NOMO-1 (cell line): Measurements from ENCODE around the gene ALDH1A2.
A peak's percentile ranks its signal among the peaks of the same experiment; 100 is the strongest.
"Not testable (repeated sequence)": the region's sequence is repeated elsewhere in the genome, so short reads cannot be mapped to it uniquely, and the experiment has no call there.

Experiments
- DNase-seq, 2 experiments: peaks; one replicate each; lab custom pipeline; 2025; ENCODE audit not compliant: unreplicated experiment in 2 of 2; lab: John Stamatoyannopoulos, UW

The ALDH1A2 gene

GRCh38 chr15:58002338-58003126 lies 63.0 kb downstream of the ALDH1A2 start:
- no peak for DNase-seq

DNA sequence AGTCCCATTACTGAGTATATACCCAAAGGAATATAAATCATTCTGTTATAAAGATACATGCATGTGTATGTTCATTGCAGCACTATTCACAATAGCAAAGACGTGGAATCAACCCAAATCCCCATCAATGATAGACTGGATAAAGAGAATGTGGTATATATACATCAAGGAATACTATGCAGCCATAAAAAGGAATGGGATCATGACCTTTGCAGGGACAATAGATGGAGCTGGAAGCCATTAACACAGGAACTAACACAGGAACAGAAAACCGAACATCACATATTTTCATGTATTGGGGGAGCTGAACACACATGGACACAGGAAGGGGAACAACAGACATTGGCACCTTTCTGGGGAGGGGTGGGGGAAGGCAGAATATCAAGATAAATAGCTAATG lies 65.8 kb downstream of the ALDH1A2 start:
- DNase-seq = not testable (repeated sequence)

DNA sequence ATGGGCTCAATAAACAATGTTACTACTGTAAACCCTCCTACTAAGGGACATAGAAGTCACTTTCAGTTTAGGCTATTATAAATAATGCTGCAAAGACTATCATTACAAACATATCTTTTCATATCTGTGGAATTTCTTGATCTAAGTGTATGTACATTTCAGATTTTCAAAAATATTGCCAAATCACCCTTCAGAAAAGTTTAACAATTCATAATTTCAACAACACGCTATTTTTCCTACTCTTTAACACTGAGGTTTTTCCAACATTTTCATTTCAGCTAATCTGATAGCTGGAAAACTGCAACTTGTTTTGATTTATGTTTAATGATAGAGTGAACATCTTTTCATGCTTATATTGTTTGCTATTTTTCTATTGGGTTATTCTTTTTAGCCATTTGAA lies 69.0 kb downstream of the ALDH1A2 start:
- DNase-seq = no peak

GRCh38 chr15:57994221-57995049 lies 71.1 kb downstream of the ALDH1A2 start:
- DNase-seq = no peak

DNA sequence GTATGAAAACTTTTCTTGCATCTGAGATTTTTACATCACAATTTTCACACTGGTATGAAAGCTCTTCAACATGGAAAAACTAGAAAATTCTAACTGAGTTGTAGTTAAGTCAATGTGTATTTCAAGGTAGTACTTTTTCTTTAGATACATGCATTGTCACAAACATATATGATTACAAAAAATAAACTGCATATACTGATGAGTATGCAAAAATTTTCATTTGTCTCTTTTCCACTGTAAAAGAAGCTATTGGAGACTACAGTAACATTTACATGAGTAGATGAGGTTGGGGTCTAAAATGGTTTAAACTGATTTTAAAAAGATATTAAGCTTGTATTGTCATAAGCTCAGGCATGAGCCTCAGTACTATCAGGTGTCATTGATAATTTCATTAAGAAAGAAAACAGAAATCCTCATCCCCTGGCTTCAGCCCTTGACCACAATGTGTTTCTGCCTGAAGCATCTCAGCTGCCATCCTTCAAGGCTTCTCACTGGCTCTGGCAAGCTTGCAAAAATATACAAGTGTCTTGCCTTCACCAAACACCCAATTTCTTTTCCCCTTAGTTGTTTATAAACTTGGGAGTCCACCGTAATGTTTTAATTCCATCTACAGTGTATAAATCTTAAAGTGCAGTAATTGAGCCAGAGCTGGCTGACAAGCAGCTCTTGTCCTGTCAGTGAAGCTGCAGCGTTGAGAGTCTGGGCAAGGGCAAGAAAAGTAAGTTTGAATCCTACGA lies 71.9 kb downstream of the ALDH1A2 start:
- no peak for DNase-seq

DNA sequence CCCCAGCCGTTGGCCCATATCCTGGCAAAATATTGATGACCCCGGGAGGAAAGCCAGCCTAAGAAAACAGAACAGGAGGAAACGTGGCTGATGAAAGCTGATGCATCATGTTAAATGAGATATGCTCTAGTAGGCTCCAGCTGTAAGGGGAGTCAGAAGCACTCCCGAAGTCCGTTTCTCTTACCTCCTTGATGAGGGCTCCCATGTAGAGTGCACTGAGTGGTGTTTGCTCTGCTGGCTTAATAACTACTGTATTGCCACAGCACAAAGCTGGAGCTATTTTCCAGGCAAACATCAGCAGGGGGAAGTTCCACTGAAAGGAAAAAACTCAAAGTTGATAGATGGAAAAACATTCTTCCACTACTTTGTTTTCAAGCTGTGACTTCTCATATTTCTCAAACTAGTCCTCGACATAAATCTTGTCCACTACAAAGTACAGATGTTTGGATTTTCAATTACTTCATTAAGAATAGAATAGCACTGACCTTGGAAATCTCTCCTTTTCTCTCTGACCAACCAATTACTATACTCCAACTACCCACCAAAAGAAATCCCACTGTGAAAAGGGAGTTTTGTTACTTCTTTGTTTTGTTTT lies 72.7 kb downstream of the ALDH1A2 start:
- no peak for DNase-seq

GRCh38 chr15:57973534-57973933 lies 92.0 kb downstream of the ALDH1A2 start:
- DNase-seq = no peak

DNA sequence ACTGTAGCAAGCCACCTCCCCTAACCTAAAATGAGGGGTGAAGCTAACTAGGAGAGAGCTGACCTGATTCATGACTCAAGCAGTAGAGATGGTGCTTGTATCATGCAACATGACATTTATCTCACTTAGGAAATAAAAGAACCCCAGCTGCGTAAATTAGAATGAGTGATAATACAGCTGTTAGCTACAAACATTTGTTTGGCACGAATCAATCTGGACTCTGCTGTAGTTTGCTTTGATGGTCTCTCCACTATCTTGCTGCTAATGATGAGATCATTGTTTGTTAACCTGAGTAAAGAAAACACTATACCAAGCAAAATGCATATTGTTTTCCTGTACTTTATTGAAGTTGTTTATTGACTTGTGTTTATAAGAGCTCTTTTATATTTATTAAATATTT lies 92.6 kb downstream of the ALDH1A2 start:
- no peak for DNase-seq

- DNase-seq = no peak
Observed at GRCh38 chr15:57969996-57970395, 95.5 kb downstream of the ALDH1A2 start.

- DNase-seq = no peak
Observed at GRCh38 chr15:57969355-57969754, 96.2 kb downstream of the ALDH1A2 start.

GRCh38 chr15:57962887-57963286 lies 102.6 kb downstream of the ALDH1A2 start:
- peak in 1 of 2 experiments; percentile 4 for DNase-seq

- DNase-seq = no peak
Observed at GRCh38 chr15:57961919-57962318, 103.6 kb downstream of the ALDH1A2 start.

- DNase-seq = no peak
Observed at GRCh38 chr15:57957113-57957512, 108.4 kb downstream of the ALDH1A2 start.

DNA sequence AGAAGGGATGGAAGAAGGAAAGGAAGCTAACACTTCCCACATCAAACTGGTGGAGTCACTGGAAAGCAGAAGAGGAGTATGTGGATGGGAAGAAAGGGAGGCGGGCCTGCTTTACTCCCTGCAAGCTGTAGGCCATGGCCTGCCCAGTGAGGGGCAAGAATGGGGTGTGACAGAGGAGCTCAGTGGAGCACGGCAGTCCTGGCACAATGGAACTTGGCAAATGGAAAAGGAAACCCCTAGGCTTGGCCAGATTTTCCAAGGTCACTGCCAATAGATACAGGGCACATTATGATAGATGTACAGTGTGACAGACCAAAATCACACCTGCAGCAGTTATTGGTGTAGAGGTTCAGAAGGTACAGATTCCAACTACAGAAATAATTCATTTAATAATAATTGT lies 111.6 kb downstream of the ALDH1A2 start:
- DNase-seq = no peak

GRCh38 chr15:57951328-57951932 lies 114.1 kb downstream of the ALDH1A2 start:
- no peak for DNase-seq

- no peak for DNase-seq
Observed at GRCh38 chr15:57950381-57950946, 115.0 kb downstream of the ALDH1A2 start.

DNA sequence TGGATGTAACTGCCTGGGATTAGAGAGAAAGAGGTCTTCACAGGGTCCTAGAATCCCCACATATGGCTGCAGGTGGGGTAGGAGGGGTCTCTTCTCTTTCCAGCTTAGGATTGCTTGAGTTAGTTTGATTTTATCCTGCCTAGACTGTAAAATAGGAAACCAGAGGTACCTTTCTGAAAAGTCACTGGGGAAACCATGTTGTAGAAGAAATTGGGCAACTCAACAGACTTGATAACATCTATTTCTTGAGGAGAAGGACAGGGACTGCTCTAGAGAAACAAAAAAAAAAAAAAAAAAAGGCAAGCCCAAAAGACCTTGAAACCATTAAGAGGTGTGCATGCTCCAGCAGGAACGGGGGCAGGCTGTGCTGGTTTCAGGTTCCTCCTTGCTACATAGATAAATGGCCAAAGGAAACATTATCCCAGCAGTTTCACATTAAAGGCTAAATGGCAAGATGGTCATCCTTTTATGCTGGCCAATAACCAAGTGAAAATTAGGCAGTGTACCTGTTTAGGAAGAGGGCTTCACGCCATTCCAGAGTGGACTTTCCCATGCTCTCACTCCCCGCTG lies 116.1 kb downstream of the ALDH1A2 start:
- DNase-seq = no peak

DNA sequence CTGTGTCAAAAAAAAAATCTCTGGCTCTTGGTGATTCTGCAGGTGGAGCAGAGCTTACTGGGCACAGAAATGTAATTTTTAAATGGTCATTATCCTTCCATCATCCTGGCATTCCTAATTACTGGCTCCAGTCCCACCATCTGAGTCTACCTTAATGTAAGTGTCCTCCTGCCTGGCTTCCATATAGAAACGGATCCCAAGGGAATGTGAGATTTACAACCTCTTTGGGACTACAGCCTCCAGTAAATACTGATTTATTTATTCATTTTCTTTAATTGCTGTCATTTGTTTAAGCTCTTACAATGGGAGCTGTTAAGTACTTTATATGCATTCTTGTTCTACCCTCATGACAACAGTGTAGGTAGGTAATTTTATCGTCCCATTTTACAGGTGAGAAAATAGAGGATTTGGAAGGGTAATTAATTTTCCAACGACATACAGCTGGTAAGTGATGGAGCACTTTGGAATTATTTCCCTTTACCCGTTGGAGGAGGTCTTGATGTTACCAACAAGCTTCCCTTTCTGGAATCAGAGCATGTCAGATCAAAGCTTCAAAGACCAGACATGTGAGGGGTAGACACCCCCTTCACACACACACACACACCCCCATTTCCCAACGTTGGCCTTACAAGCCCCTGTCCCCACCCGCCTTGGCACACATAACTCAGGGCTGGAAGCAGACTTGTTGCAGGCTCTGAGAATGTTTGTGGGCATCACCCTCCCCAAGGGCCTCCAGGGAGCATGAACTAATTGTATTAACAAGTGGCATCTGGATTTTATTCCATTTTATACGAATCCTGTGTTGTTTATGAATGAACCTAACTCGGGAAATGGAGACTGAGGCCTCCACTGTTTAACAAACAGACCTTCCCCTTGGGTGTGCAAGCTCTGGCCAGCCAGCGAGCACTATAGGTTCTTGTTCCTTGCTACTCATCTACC lies 116.9 kb downstream of the ALDH1A2 start:
- no peak for DNase-seq

DNA sequence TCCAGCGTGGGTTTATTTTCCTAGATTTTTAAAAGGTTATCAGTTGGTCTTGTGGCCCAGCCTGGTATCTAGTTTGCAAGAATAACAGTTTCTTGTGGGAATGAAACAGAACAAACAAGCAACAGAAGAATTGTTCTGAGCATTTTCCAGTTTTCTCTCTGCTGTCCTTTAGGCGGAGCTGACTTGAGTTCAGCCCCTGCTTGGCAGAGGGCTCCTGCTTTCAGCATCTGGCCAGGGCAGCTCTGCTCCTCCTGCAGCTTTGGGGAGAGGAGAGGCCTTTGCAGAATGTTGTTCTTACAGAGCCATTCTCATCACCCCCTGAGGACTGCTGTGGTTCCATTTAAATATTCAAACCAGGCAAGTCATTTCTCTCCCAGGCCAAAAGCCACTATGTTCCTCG lies 117.7 kb downstream of the ALDH1A2 start:
- no peak for DNase-seq
